Right lobe of liver (tissue), 4 donors: ENCODE results near the gene BACH2.

Source experiments
- CTCF ChIP-seq, 4 donors: fragments of 200-600 bp in 3 of 4; fragments of 450-650 bp in 1 of 4; IDR thresholded peaks; one replicate each; pipeline versions ENCODE4 v1.5.1 to v1.8.0; 2016 to 2022; ENCODE audit warnings: antibody characterized with exemption in 4 of 4, mild to moderate bottlenecking in 2 of 4
- POLR2A ChIP-seq: fragments of 450-650 bp; IDR thresholded peaks from one replicate; pipeline ENCODE4 v1.6.1; 2017; ENCODE audit warnings: antibody characterized with exemption, mild to moderate bottlenecking
- donor health status: DM: no; HTN: no; CAD: no.
- donor health status: DM: no; HTN: no; CAD: no.
- donor health status: DM: no; HTN: yes; CAD: no.

GRCh38 chr6:90192857-90193256 is 103.8 kb downstream of the BACH2 start:
- TF ChIP-seq POLR2A (no peak), CTCF (IDR thresholded peaks at IDR 0.05) (no peak)
